K562 (cell line): ENCODE data around the gene FABP3. TPM values are rescaled to one million over a fixed set of nuclear protein-coding genes. Genes with fewer than 3 reads are reported as not detected.
A peak's percentile ranks its signal among the peaks of the same experiment; 100 is the strongest.

Experiments
- ATAC-seq: fragments of 200-7000 bp; cut with Tn5 transposase; 3 replicates; pipeline ENCODE4 v1.9.1; 2020; ENCODE audit warnings: moderate library complexity
- BruUV-seq: library from RNA; stranded (reverse); fragments of 400-500 nt; replicated peaks from 2 replicates; lab custom pipeline; 2021; lab: Mats Ljungman, UMichigan
- CTCF ChIA-PET: fragments of 300-600 bp; formaldehyde crosslinking; extraction: SDS; loops from one replicate; lab custom pipeline; 2021; ENCODE audit warnings: low intra/inter-chr PET ratio; lab: Yijun Ruan, JAX
- POLR2A ChIA-PET: fragments of 300-600, 350-650 bp; sonication (Branson Sonifier 250); formaldehyde crosslinking; extraction: SDS; loops from one replicate; lab custom pipeline; 2021; ENCODE audit warnings: antibody characterized with exemption, inconsistent platforms; lab: Yijun Ruan, JAX
- DNase-seq, 4 experiments: peaks; one replicate each; pipeline versions ENCODE4 v3.0.0 to v3.0.0-alpha.2; 2011 to 2018; ENCODE audit warnings: low spot score in 3 of 4, mixed read lengths in 3 of 4; ENCODE audit errors: extremely low read depth in 1 of 4
- FAIRE-seq: peaks from 2 replicates; lab custom pipeline; 2011; peaks lifted over from hg19 to GRCh38; lab: Jason Lieb, UNC
- H2AFZ ChIP-seq: 2 replicates; pipeline ENCODE4 v1.6.0; 2011; ENCODE audit warnings: low read depth, low read length, control low read depth, inconsistent platforms
- H3K27ac ChIP-seq: fragments of 200-600 bp; 3 replicates; pipeline ENCODE4 v1.8.0; 2011; ENCODE audit warnings: low read depth, mild to moderate bottlenecking, control low read depth, inconsistent platforms, low read length, moderate library complexity, mixed read lengths; ENCODE audit errors: extremely low read depth
- H3K27me3 ChIP-seq, 2 experiments: fragments of 300-600 bp in 1 of 2; 2 replicates in 1 of 2; 3 replicates in 1 of 2; pipeline versions ENCODE4 v1.6.0 to v1.8.0; 2011; ENCODE audit warnings: inconsistent platforms in 2 of 2, low read length in 2 of 2, mild to moderate bottlenecking in 1 of 2, mixed read lengths in 1 of 2, moderate library complexity in 1 of 2; ENCODE audit not compliant: control insufficient read depth in 2 of 2, insufficient read depth in 2 of 2
- H3K36me3 ChIP-seq: fragments of 300-600 bp; 3 replicates; pipeline ENCODE4 v1.8.0; 2011; ENCODE audit warnings: mild to moderate bottlenecking, low read length, inconsistent platforms; ENCODE audit not compliant: control insufficient read depth, insufficient read depth
- H3K4me1 ChIP-seq, 2 experiments: fragments of 200-600 bp in 1 of 2; replicated peaks in 1 of 2; 2 replicates in 1 of 2; 3 replicates in 1 of 2; pipeline versions ENCODE4 v1.5.1 to v1.8.0; 2011; ENCODE audit warnings: inconsistent platforms in 2 of 2, low read length in 2 of 2, mild to moderate bottlenecking in 1 of 2, mixed read lengths in 1 of 2, moderate library complexity in 1 of 2; ENCODE audit not compliant: control insufficient read depth in 2 of 2, insufficient read depth in 2 of 2
- H3K4me2 ChIP-seq: 2 replicates; pipeline ENCODE4 v1.6.1; 2011; ENCODE audit warnings: low read length, control low read depth, inconsistent platforms, mixed read lengths; ENCODE audit not compliant: insufficient read depth
- H3K4me3 ChIP-seq: fragments of 200-600 bp; sonication (generic), shearing (Covaris generic); 2 replicates; pipeline ENCODE4 v1.5.1; 2016; ENCODE audit warnings: control low read depth, inconsistent platforms
- H3K79me2 ChIP-seq: fragments of 200-600 bp; 3 replicates; pipeline ENCODE4 v1.8.0; 2011; ENCODE audit warnings: low read length, inconsistent platforms; ENCODE audit not compliant: control insufficient read depth, insufficient read depth
- H3K9ac ChIP-seq, 2 experiments: 2 replicates each; pipeline versions ENCODE4 v1.6.0 to v1.6.1; 2011; ENCODE audit warnings: low read depth in 2 of 2, low read length in 2 of 2, control low read depth in 1 of 2, inconsistent platforms in 1 of 2, mild to moderate bottlenecking in 1 of 2, mixed read lengths in 1 of 2; ENCODE audit not compliant: insufficient read depth in 1 of 2
- H3K9me1 ChIP-seq: one replicate; pipeline ENCODE4 v1.6.0; 2011; ENCODE audit warnings: inconsistent platforms, mild to moderate bottlenecking, low read length, moderate library complexity; ENCODE audit not compliant: control insufficient read depth, insufficient read depth
- H3K9me3 ChIP-seq: replicated peaks from 2 replicates; pipeline ENCODE4 v1.5.1; 2011; ENCODE audit warnings: low read depth, low read length, inconsistent platforms; ENCODE audit not compliant: control insufficient read depth, insufficient read depth
- H4K20me1 ChIP-seq: replicated peaks from 2 replicates; pipeline ENCODE4 v1.6.1; 2011; ENCODE audit warnings: low read length, inconsistent platforms, mixed read lengths; ENCODE audit not compliant: control insufficient read depth, insufficient read depth
- FOS ChIP-seq: IDR thresholded peaks from 3 replicates; pipeline ENCODE4 v1.6.1; 2011; ENCODE audit not compliant: insufficient read length; ENCODE audit errors: extremely low read depth
- FOXA3 ChIP-seq, 2 experiments: fragments of 450-650 bp in 1 of 2; sonication (generic) in 1 of 2; formaldehyde crosslinking; IDR thresholded peaks in 1 of 2; conservative IDR thresholded peaks in 1 of 2; 2 replicates each; pipeline versions ENCODE4 v1.4.0 to v1.8.0; 2020 to 2022; ENCODE audit warnings: mild to moderate bottlenecking in 2 of 2, missing genetic modification reagents in 1 of 2
- JUND ChIP-seq, 2 experiments: IDR thresholded peaks; 2 replicates in 1 of 2; 3 replicates in 1 of 2; pipeline ENCODE4 v1.6.1; 2011; ENCODE audit warnings: borderline replicate concordance in 2 of 2, low read depth in 2 of 2, low read length in 2 of 2, improper control_type of control experiment in 1 of 2, missing biosample characterization in 1 of 2, missing genetic modification characterization in 1 of 2, missing genetic modification reagents in 1 of 2
- KLF1 ChIP-seq: fragments of 450-650 bp; IDR thresholded peaks from 2 replicates; pipeline ENCODE4 v1.6.1; 2016; ENCODE audit warnings: missing genetic modification characterization, missing compliant biosample characterization
- SPI1 ChIP-seq: IDR thresholded peaks from 2 replicates; pipeline ENCODE4 v1.6.1; 2011; ENCODE audit warnings: low read depth, low read length, control low read depth, borderline replicate concordance
- YBX1 ChIP-seq: fragments of 450-650 bp; IDR thresholded peaks from 2 replicates; pipeline ENCODE4 v1.7.1; 2016; ENCODE audit warnings: mild to moderate bottlenecking
- WGBS: fragments of 100-300 bp; shearing (Covaris generic); methylation state at CpG from one replicate; pipeline ENCODE4 v1.1.6; 2016; ENCODE audit warnings: low coverage, mixed read lengths; ENCODE audit not compliant: insufficient coverage; ENCODE audit errors: missing lambda C conversion rate; 5-methylcytosine and 5-hydroxymethylcytosine counted together
- in situ Hi-C: fragments of 300-500 bp; cut with MboI; formaldehyde crosslinking; loops from 4 replicates; pipeline ENCODE4 v1.15.0; 2018; ENCODE audit warnings: inconsistent platforms, mixed read lengths
- intact Hi-C: fragments of 100-400 bp; cut with micrococcal nuclease; formaldehyde crosslinking; loops from 2 replicates; pipeline ENCODE4 v1.14.2; 2022
- polyA plus RNA-seq, 8 experiments: library from polyadenylated mRNA; depleted of rRNA in 4 of 8; stranded (reverse) in 5 of 8; unstranded in 3 of 8; fragments of >200 nt; fragmentation: Nextera tagmentation in 2 of 8; fragmentation: Illumina TruSeq in 1 of 8; extraction: Ambion mirVana in 2 of 8; extraction: Trizol in 1 of 8; gene quantifications; 2 replicates each; pipeline versions ENCODE4 v1.2.1 to v1.2.3, GENCODE V29; 2011 to 2014; ENCODE audit warnings: inconsistent platforms in 1 of 8, missing spikeins in 1 of 8
- total RNA-seq, 7 experiments: library from RNA; depleted of rRNA in 6 of 7; stranded (reverse); fragments of >200 nt in 6 of 7; fragmentation: Illumina TruSeq in 2 of 7; extraction: Trizol in 2 of 7; gene quantifications; 2 replicates each; pipeline versions ENCODE4 v1.2.1 to v1.2.3, GENCODE V29; 2011 to 2021; ENCODE audit warnings: low replicate concordance in 1 of 7

The FABP3 gene
- total and polyA plus RNA-seq, 9 of the 15 experiments (the other 6 are each of a cell fraction or from before 2014, with no cell fraction given) = 0.22 TPM; not detected in 8

DNA sequence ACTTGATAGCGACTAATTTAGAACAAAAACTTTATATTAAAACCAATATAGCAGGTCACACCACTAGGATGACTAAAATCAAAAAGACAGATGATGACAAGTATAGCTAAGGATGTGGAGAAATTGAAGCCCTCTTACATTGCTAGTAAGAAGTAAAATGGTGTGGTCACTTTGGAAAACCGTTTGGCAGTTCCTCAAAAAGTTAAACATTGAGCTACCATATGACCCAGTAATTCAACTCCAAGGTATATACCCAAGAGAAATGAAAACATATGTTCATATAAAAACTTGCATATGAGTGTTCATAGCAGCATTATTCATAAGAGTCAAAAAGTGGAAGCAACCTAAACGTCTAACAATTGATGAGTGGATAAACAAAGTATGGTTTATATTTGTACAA is 27.1 kb upstream of the FABP3 start:
- H3K9me3 ChIP-seq = no peaks in the 10 kb centered on the region; the same call in 1 of the 2 replicates
- no peaks in the 10 kb centered on the region for H3K79me2 ChIP-seq
- H3K4me1 ChIP-seq = peaks cover 1 to 5% of the 10 kb centered on the region in 2 experiments; a peak in 3 of 5 replicates
- H2AFZ ChIP-seq = no peak overlapping the region
- ATAC-seq = no peak
- FAIRE-seq = no peak
- H3K4me3 ChIP-seq = no peak overlapping the region
- H3K4me2 ChIP-seq = no peak overlapping the region
- no peaks in the 10 kb centered on the region for H3K9me1 ChIP-seq
- H3K27me3 ChIP-seq = peaks cover under 1 to 5% of the 10 kb centered on the region in 2 experiments; a peak in 3 of 5 replicates
- no peak overlapping the region for H3K27ac ChIP-seq
- TF ChIP-seq SPI1 = 0 out of 2 replicates have a peak, but pooled peaks have one; percentile 2
- no peak for TF ChIP-seq JUND (IDR thresholded peaks at IDR 0.05; ENCODE audit: borderline replicate concordance, low read depth, low read length)
- no peak for TF ChIP-seq JUND (tag; IDR thresholded peaks at IDR 0.05; ENCODE audit: borderline replicate concordance, low read depth, low read length)
- TF ChIP-seq, all 486 proteins: peak for 1
- ChIA-PET CTCF (no interaction called here), POLR2A (interaction anchor here (0.7 kb wide), 1 partner anchor 9 kb away, joined by 3 read pairs; no protein-coding TSS in a partner anchor)
- WGBS = 3% methylated on average over 3 of the region's 3 CpGs
- intact Hi-C loops = loop anchor here (10.0 kb wide), 1 partner anchor 215 kb away; no protein-coding TSS in a partner anchor
- BruUV-seq = no TSS peak
- H3K9ac ChIP-seq = no peak overlapping the region
- no peaks in the 10 kb centered on the region for H3K36me3 ChIP-seq
- H4K20me1 ChIP-seq = 0 out of 2 replicates have a peak, but pooled peaks cover 6% of the 10 kb centered on the region
- in situ Hi-C loops = no loop called here
- DNase-seq = no peak

DNA sequence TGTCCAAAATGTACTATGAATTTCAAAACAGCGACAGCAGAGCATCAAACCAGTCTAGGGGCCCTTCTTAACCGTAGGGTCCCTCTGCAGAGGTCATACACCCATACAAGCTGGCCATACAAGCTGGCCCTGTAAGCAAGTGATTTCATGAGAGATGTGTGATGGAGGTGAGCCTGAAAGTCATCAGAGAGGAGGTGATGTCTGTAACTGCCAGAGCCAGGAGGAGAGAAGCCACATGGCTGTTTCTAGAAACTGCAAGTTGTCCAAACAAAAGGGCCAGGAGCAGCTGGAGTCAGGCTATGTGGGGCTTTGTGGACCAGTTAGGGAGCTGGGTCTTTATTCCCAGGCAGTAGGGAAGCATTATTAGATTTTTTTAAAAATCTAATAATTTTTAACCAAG is 25.4 kb upstream of the FABP3 start:
- ATAC-seq = no peak

More for the DNA sequence above, 25.4 kb upstream of the FABP3 start:
- Histone ChIP-seq H3K79me2 (no peaks in the 10 kb centered on the region), H3K9me3 (no peaks in the 10 kb centered on the region; the same call in 1 of the 2 replicates), H4K20me1 (0 out of 2 replicates have a peak, but pooled peaks cover 10% of the 10 kb centered on the region), H3K4me3 (no peak overlapping the region), H3K4me2 (no peak overlapping the region), H3K27ac (no peak overlapping the region)
- in situ Hi-C loops (no loop called here), intact Hi-C loops (loop anchor here (10.0 kb wide), 1 partner anchor 213 kb away; no protein-coding TSS in a partner anchor)
- no TSS peak for BruUV-seq
- TF ChIP-seq YBX1 (no peak), FOXA3 (CRISPR knock-in tag; conservative IDR thresholded peaks at IDR 0.05 in 1 of 2, IDR thresholded peaks at IDR 0.05 in 1 of 2) (no peak), FOS (no peak), KLF1 (tag) (no peak)
- TF ChIP-seq, all 486 proteins: peak for 0
- Histone ChIP-seq H3K9me1 (no peaks in the 10 kb centered on the region), H3K27me3 (peaks cover 4 to 5% of the 10 kb centered on the region in 2 experiments; a peak in 3 of 5 replicates), H3K36me3 (no peaks in the 10 kb centered on the region), H3K4me1 (peaks cover 8 to 12% of the 10 kb centered on the region in 2 experiments; a peak in 4 of 5 replicates), H3K9ac (no peak overlapping the region), H2AFZ (no peak overlapping the region)
- POLR2A ChIA-PET = interaction anchor here (1.2 kb wide), 1 partner anchor 11 kb away, joined by 3 read pairs; no protein-coding TSS in a partner anchor
- FAIRE-seq (no peak), DNase-seq (no peak)
- 11% methylated on average over 2 of the region's 2 CpGs for WGBS
- CTCF ChIA-PET = no interaction called here
